Measurements from ENCODE around the gene NYAP2. TPM values are rescaled to one million over a fixed set of nuclear protein-coding genes. Genes with fewer than 3 reads are reported as not detected.

NYAP2 gene
- total RNA-seq, 1 donor from 2014 or later: 0.14 TPM

DNA sequence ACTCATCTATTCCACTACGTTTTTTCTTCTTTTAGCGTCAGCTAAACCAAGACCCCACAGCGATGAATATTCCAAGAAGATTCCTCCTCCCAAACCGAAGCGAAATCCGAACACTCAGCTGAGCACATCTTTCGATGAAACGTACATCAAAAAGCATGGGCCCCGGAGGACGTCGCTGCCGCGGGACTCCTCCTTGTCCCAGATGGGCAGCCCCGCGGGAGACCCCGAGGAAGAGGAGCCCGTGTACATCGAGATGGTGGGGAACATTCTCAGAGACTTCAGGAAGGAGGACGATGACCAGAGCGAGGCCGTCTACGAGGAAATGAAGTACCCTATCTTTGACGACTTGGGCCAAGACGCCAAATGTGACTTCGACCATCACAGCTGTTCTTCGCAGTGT lies 182.4 kb downstream of the NYAP2 start:
- FAIRE-seq: no peak
- no peak overlapping the region for H3K27ac ChIP-seq (ENCODE audit: low read depth, low read length)
- Mint-ChIP-seq H3K9me3 (ENCODE audit: unreplicated experiment) (no peaks in the 10 kb centered on the region), H3K36me3 (ENCODE audit: low read depth, unreplicated experiment) (no peaks in the 10 kb centered on the region), H3K4me3 (ENCODE audit: unreplicated experiment) (no peak overlapping the region), H3K4me1 (ENCODE audit: low read depth, unreplicated experiment) (no peaks in the 10 kb centered on the region), H3K27ac (ENCODE audit: unreplicated experiment) (no peak overlapping the region), H3K27me3 (ENCODE audit: low read depth, unreplicated experiment) (peaks cover 2% of the 10 kb centered on the region)
- no peaks in the 10 kb centered on the region for H3K9me3 ChIP-seq (ENCODE audit: insufficient read depth, low read depth, low read length)
- no peaks in the 10 kb centered on the region for H3K4me1 ChIP-seq (ENCODE audit: insufficient read depth, low read length)
- no peak overlapping the region for H2AFZ ChIP-seq (ENCODE audit: low read depth, low read length)
- no peak overlapping the region for H3K4me3 ChIP-seq (ENCODE audit: insufficient read depth, low read depth, low read length)
- H3K27me3 ChIP-seq (ENCODE audit: insufficient read depth, low read length): no peaks in the 10 kb centered on the region
- no peak overlapping the region for H3K9ac ChIP-seq (ENCODE audit: low read length)
- no peaks in the 10 kb centered on the region for H4K20me1 ChIP-seq (ENCODE audit: insufficient read depth, low read length)
- H3K36me3 ChIP-seq (ENCODE audit: insufficient read depth, low read length): no peaks in the 10 kb centered on the region
- no peak for DNase-seq (ENCODE audit: low read depth)
- H3K79me2 ChIP-seq (ENCODE audit: insufficient read depth, low read length): no peaks in the 10 kb centered on the region
- H3K4me2 ChIP-seq (ENCODE audit: low read length): no peak overlapping the region
- TF ChIP-seq, protein P1, sequence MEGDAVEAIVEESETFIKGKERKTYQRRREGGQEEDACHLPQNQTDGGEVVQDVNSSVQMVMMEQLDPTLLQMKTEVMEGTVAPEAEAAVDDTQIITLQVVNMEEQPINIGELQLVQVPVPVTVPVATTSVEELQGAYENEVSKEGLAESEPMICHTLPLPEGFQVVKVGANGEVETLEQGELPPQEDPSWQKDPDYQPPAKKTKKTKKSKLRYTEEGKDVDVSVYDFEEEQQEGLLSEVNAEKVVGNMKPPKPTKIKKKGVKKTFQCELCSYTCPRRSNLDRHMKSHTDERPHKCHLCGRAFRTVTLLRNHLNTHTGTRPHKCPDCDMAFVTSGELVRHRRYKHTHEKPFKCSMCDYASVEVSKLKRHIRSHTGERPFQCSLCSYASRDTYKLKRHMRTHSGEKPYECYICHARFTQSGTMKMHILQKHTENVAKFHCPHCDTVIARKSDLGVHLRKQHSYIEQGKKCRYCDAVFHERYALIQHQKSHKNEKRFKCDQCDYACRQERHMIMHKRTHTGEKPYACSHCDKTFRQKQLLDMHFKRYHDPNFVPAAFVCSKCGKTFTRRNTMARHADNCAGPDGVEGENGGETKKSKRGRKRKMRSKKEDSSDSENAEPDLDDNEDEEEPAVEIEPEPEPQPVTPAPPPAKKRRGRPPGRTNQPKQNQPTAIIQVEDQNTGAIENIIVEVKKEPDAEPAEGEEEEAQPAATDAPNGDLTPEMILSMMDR (IDR thresholded peaks at IDR 0.05; ENCODE audit: insufficient read depth, low read depth, low read length): no peak
- TF ChIP-seq EZH2 (IDR thresholded peaks at IDR 0.05; ENCODE audit: insufficient read depth, low read length): no peak

DNA sequence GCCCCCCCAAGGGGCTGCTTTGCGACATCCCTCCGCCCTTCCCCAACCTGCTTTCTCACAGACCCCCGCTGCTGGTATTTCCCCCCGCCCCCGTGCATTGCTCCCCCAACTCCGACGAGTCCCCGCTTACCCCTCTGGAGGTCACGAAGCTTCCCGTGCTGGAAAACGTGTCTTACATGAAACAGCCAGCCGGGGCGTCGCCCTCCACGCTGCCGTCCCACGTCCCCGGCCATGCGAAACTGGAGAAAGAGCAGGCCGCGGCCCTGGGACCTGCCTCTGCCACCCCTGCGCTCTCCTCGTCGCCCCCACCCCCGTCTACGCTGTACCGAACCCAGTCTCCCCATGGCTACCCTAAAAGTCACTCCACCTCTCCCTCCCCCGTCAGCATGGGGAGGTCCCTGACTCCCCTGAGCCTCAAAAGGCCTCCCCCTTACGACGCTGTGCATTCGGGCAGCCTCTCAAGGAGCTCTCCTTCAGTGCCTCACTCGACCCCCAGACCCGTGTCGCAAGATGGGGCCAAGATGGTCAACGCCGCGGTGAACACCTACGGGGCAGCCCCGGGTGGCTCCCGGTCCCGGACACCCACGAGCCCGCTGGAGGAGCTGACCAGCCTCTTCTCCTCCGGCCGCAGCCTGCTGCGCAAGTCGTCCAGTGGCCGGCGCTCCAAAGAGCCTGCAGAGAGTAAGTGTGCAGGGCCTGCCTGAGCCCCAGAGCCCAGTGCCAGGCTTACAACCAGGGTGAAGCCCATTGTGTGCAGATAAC lies 183.0 kb downstream of the NYAP2 start:
- Mint-ChIP-seq H3K4me3 (ENCODE audit: unreplicated experiment) (no peak overlapping the region), H3K9me3 (ENCODE audit: unreplicated experiment) (no peaks in the 10 kb centered on the region), H3K27me3 (ENCODE audit: low read depth, unreplicated experiment) (peaks cover 2% of the 10 kb centered on the region), H3K27ac (ENCODE audit: unreplicated experiment) (no peak overlapping the region), H3K36me3 (ENCODE audit: low read depth, unreplicated experiment) (no peaks in the 10 kb centered on the region), H3K4me1 (ENCODE audit: low read depth, unreplicated experiment) (no peaks in the 10 kb centered on the region)
- no peaks in the 10 kb centered on the region for H3K9me3 ChIP-seq (ENCODE audit: insufficient read depth, low read depth, low read length)
- TF ChIP-seq, protein P1 (IDR thresholded peaks at IDR 0.05; ENCODE audit: insufficient read depth, low read depth, low read length): no peak
- TF ChIP-seq EZH2 (IDR thresholded peaks at IDR 0.05; ENCODE audit: insufficient read depth, low read length): no peak
- H3K9ac ChIP-seq (ENCODE audit: low read length): no peak overlapping the region
- no peaks in the 10 kb centered on the region for H3K36me3 ChIP-seq (ENCODE audit: insufficient read depth, low read length)
- no peak for DNase-seq (ENCODE audit: low read depth)
- H3K4me3 ChIP-seq (ENCODE audit: insufficient read depth, low read depth, low read length): no peak overlapping the region
- no peaks in the 10 kb centered on the region for H4K20me1 ChIP-seq (ENCODE audit: insufficient read depth, low read length)
- H2AFZ ChIP-seq (ENCODE audit: low read depth, low read length): no peak overlapping the region
- no peak for FAIRE-seq
- H3K4me1 ChIP-seq (ENCODE audit: insufficient read depth, low read length): no peaks in the 10 kb centered on the region
- no peaks in the 10 kb centered on the region for H3K79me2 ChIP-seq (ENCODE audit: insufficient read depth, low read length)
- H3K27ac ChIP-seq (ENCODE audit: low read depth, low read length): no peak overlapping the region
- H3K27me3 ChIP-seq (ENCODE audit: insufficient read depth, low read length): no peaks in the 10 kb centered on the region
- H3K4me2 ChIP-seq (ENCODE audit: low read length): no peak overlapping the region

DNA sequence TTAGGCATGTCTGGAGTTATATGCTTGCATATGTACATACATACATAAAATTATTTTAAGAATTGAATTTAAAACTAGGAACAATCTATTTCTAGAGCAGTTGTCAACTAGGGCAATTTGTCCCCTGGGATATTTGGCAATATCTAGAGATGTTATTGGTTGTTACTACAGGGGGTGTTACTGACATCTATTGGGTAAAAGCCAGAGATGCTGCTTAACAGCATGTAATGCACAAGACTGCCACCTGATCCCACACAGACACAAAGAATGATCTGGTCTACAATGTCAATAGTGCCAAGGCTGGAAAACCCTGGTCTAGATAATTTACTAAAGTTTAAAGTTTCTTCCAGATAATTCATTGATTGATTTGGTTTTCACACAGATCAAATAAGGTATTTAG lies 185.3 kb downstream of the NYAP2 start:
- Histone ChIP-seq H3K27ac (ENCODE audit: low read depth, low read length) (no peak overlapping the region), H3K27me3 (ENCODE audit: insufficient read depth, low read length) (no peaks in the 10 kb centered on the region), H3K9ac (ENCODE audit: low read length) (no peak overlapping the region), H3K9me3 (ENCODE audit: insufficient read depth, low read depth, low read length) (no peaks in the 10 kb centered on the region), H3K4me3 (ENCODE audit: insufficient read depth, low read depth, low read length) (no peak overlapping the region), H3K79me2 (ENCODE audit: insufficient read depth, low read length) (no peaks in the 10 kb centered on the region), H2AFZ (ENCODE audit: low read depth, low read length) (no peak overlapping the region), H3K4me2 (ENCODE audit: low read length) (no peak overlapping the region), H3K36me3 (ENCODE audit: insufficient read depth, low read length) (no peaks in the 10 kb centered on the region), H4K20me1 (ENCODE audit: insufficient read depth, low read length) (no peaks in the 10 kb centered on the region), H3K4me1 (ENCODE audit: insufficient read depth, low read length) (no peaks in the 10 kb centered on the region)
- FAIRE-seq: no peak
- Mint-ChIP-seq H3K36me3 (ENCODE audit: low read depth, unreplicated experiment) (no peaks in the 10 kb centered on the region), H3K27ac (ENCODE audit: unreplicated experiment) (no peak overlapping the region), H3K27me3 (ENCODE audit: low read depth, unreplicated experiment) (peaks cover 2% of the 10 kb centered on the region), H3K4me1 (ENCODE audit: low read depth, unreplicated experiment) (no peaks in the 10 kb centered on the region), H3K4me3 (ENCODE audit: unreplicated experiment) (no peak overlapping the region), H3K9me3 (ENCODE audit: unreplicated experiment) (no peaks in the 10 kb centered on the region)
- TF ChIP-seq, protein P1 (IDR thresholded peaks at IDR 0.05; ENCODE audit: insufficient read depth, low read depth, low read length): no peak
- TF ChIP-seq EZH2 (IDR thresholded peaks at IDR 0.05; ENCODE audit: insufficient read depth, low read length): no peak
- no peak for DNase-seq (ENCODE audit: low read depth)
